SK-N-SH treated with all-trans-retinoic acid at 6 μM for 48 hours (cell line): Measurements from ENCODE around the gene ZFYVE28.

Experiments
- RARB ChIP-seq: fragments of 250-450 bp; sonication (Bioruptor Pico); IDR thresholded peaks from 2 replicates; pipeline ENCODE4 v1.8.0; 2021; ENCODE audit warnings: mild to moderate bottlenecking, moderate library complexity
- SNAI2 ChIP-seq: fragments of 250-450 bp; sonication (Bioruptor Pico); IDR thresholded peaks from 2 replicates; pipeline ENCODE4 v1.5.0; 2020; ENCODE audit warnings: mild to moderate bottlenecking, moderate library complexity
- ZC3H10 ChIP-seq: fragments of 250-450 bp; sonication (Bioruptor Pico); IDR thresholded peaks from 2 replicates; pipeline ENCODE4 v1.5.1; 2021; ENCODE audit warnings: mild to moderate bottlenecking, moderate library complexity
- ZFP3 ChIP-seq: fragments of 250-450 bp; sonication (Bioruptor Pico); IDR thresholded peaks from 2 replicates; pipeline ENCODE4 v1.5.0; 2020; ENCODE audit warnings: mild to moderate bottlenecking, moderate library complexity
- ZNF565 ChIP-seq: fragments of 450-650 bp; formaldehyde crosslinking; conservative IDR thresholded peaks from 2 replicates; pipeline ENCODE4 v1.5.0; 2020; ENCODE audit warnings: low read depth, mild to moderate bottlenecking, moderate library complexity
- ZNF8 ChIP-seq: fragments of 450-650 bp; formaldehyde crosslinking; IDR thresholded peaks from 2 replicates; pipeline ENCODE4 v1.5.0; 2020; ENCODE audit warnings: mild to moderate bottlenecking, moderate library complexity
- TF ChIP-seq, protein P1 (sequence below): fragments of 250-450 bp; sonication (Bioruptor Pico); IDR thresholded peaks from 2 replicates; pipeline ENCODE4 v1.5.1; 2021; ENCODE audit warnings: mild to moderate bottlenecking, moderate library complexity
- TF ChIP-seq, protein P2 (sequence below): fragments of 250-450 bp; sonication (Bioruptor Pico); IDR thresholded peaks from 2 replicates; pipeline ENCODE4 v1.5.1; 2020; ENCODE audit warnings: low read depth, mild to moderate bottlenecking, moderate library complexity
- TF ChIP-seq, protein P3 (sequence below): fragments of 250-450 bp; sonication (Bioruptor Pico); IDR thresholded peaks from 2 replicates; pipeline ENCODE4 v1.8.0; 2021; ENCODE audit warnings: low read depth, mild to moderate bottlenecking, moderate library complexity, borderline replicate concordance

DNA sequence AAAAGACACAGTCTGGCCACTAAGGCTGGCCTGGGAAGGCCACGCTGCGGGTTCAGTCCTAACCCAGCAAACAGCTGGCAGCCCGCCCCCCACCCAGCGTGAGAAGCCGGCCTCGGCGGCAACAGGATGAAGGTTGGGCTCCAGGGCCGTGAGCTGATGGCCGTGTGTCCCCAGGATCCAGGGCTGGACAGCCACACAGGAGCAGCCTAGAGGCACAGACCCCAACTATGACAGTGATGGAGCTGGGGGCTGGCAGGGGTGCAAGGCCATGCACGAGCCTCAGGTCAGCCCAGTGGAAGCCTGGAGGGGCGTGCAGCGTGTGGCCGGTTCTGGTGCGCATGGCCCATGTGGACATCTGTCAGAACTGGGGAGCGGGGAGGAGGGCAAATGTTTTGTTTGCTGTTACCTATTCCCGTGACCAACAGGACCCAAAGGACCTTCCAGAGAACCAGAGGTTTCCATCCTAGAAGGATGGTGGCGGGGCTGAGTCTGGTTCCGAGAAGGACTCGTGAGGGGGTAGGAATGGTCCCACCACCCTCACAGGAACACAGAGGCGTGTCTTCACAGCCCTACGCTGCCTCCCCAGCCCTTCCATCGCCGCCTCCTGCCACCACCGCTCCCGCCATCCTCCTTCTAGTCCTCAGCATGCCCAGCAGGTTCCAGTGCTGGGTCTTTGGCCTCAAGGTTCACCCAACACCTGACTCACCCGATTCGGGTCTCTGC, 46.5 kb downstream of the ZFYVE28 start:
- TF ChIP-seq SNAI2: no peak
- TF ChIP-seq ZFP3 (CRISPR knock-in tag): no peak
- TF ChIP-seq ZNF8 (CRISPR knock-in tag): no peak
- TF ChIP-seq ZNF565: no peak
- TF ChIP-seq, protein P1, sequence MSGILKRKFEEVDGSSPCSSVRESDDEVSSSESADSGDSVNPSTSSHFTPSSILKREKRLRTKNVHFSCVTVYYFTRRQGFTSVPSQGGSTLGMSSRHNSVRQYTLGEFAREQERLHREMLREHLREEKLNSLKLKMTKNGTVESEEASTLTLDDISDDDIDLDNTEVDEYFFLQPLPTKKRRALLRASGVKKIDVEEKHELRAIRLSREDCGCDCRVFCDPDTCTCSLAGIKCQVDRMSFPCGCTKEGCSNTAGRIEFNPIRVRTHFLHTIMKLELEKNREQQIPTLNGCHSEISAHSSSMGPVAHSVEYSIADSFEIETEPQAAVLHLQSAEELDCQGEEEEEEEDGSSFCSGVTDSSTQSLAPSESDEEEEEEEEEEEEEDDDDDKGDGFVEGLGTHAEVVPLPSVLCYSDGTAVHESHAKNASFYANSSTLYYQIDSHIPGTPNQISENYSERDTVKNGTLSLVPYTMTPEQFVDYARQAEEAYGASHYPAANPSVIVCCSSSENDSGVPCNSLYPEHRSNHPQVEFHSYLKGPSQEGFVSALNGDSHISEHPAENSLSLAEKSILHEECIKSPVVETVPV (CRISPR knock-in tag): no peak
- TF ChIP-seq, protein P2, sequence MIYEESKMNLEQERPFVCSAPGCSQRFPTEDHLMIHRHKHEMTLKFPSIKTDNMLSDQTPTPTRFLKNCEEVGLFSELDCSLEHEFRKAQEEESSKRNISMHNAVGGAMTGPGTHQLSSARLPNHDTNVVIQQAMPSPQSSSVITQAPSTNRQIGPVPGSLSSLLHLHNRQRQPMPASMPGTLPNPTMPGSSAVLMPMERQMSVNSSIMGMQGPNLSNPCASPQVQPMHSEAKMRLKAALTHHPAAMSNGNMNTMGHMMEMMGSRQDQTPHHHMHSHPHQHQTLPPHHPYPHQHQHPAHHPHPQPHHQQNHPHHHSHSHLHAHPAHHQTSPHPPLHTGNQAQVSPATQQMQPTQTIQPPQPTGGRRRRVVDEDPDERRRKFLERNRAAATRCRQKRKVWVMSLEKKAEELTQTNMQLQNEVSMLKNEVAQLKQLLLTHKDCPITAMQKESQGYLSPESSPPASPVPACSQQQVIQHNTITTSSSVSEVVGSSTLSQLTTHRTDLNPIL (CRISPR knock-in tag): no peak
- no peak for TF ChIP-seq RARB (CRISPR knock-in tag)
- TF ChIP-seq ZC3H10 (CRISPR knock-in tag): no peak
- TF ChIP-seq, protein P3, sequence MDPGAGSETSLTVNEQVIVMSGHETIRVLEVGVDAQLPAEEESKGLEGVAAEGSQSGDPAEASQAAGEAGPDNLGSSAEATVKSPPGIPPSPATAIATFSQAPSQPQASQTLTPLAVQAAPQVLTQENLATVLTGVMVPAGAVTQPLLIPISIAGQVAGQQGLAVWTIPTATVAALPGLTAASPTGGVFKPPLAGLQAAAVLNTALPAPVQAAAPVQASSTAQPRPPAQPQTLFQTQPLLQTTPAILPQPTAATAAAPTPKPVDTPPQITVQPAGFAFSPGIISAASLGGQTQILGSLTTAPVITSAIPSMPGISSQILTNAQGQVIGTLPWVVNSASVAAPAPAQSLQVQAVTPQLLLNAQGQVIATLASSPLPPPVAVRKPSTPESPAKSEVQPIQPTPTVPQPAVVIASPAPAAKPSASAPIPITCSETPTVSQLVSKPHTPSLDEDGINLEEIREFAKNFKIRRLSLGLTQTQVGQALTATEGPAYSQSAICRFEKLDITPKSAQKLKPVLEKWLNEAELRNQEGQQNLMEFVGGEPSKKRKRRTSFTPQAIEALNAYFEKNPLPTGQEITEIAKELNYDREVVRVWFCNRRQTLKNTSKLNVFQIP (CRISPR knock-in tag): no peak
